Measurements from ENCODE around the gene CH25H.

- TF ChIP-seq POLR2AphosphoS5 (IDR thresholded peaks at IDR 0.05; ENCODE audit: borderline replicate concordance, low read depth, low read length) (no peak), EZH2 (IDR thresholded peaks at IDR 0.05) (no peak)
Observed at GRCh38 chr10:89217057-89217990, 10.2 kb upstream of the CH25H start.
